Measurements from ENCODE around the gene PARG.
"Not testable (repeated sequence)": the region's sequence is repeated elsewhere in the genome, so short reads cannot be mapped to it uniquely, and the experiment has no call there.

Gene PARG

GRCh38 chr10:49817845-49818244, 124.0 kb downstream of the PARG start:
- Histone ChIP-seq H3K27me3 (ENCODE audit: control insufficient read depth, insufficient read depth, low read length) (no peaks in the 10 kb centered on the region), H3K4me3 (ENCODE audit: low read length) (no peak overlapping the region), H3K4me2 (ENCODE audit: low read length) (no peak overlapping the region), H3K4me1 (ENCODE audit: control insufficient read depth, insufficient read depth, low read length) (no peaks in the 10 kb centered on the region), H3K9ac (ENCODE audit: low read depth, low read length) (no peak overlapping the region), H3K9me3 (replicated peaks; ENCODE audit: low read length) (no peaks in the 10 kb centered on the region), H3K36me3 (ENCODE audit: insufficient read depth, low read length) (peaks cover 18% of the 10 kb centered on the region)

GRCh38 chr10:49803988-49804387, 137.8 kb downstream of the PARG start:
- Histone ChIP-seq H3K4me2 (ENCODE audit: low read length) (no peak overlapping the region), H3K4me3 (ENCODE audit: low read length) (no peak overlapping the region), H3K9me3 (replicated peaks; ENCODE audit: low read length) (no peaks in the 10 kb centered on the region), H3K36me3 (ENCODE audit: insufficient read depth, low read length) (no peaks in the 10 kb centered on the region), H3K4me1 (ENCODE audit: control insufficient read depth, insufficient read depth, low read length) (no peaks in the 10 kb centered on the region), H3K27me3 (ENCODE audit: control insufficient read depth, insufficient read depth, low read length) (no peaks in the 10 kb centered on the region), H3K9ac (ENCODE audit: low read depth, low read length) (no peak overlapping the region)

- Histone ChIP-seq H3K9me3 (replicated peaks; ENCODE audit: low read length) (no peaks in the 10 kb centered on the region), H3K9ac (ENCODE audit: low read depth, low read length) (no peak overlapping the region), H3K4me2 (ENCODE audit: low read length) (no peak overlapping the region), H3K4me3 (ENCODE audit: low read length) (no peak overlapping the region), H3K36me3 (ENCODE audit: insufficient read depth, low read length) (no peaks in the 10 kb centered on the region), H3K27me3 (ENCODE audit: control insufficient read depth, insufficient read depth, low read length) (no peaks in the 10 kb centered on the region), H3K4me1 (ENCODE audit: control insufficient read depth, insufficient read depth, low read length) (no peaks in the 10 kb centered on the region)
Observed at GRCh38 chr10:49798275-49798674, 143.6 kb downstream of the PARG start.

GRCh38 chr10:49791100-49791499, 150.7 kb downstream of the PARG start:
- no peaks in the 10 kb centered on the region for H3K9me3 ChIP-seq (replicated peaks; ENCODE audit: low read length)
- H3K4me1 ChIP-seq (ENCODE audit: control insufficient read depth, insufficient read depth, low read length): no peaks in the 10 kb centered on the region

GRCh38 chr10:49784681-49785080, 157.1 kb downstream of the PARG start:
- Histone ChIP-seq H3K4me3 (ENCODE audit: low read length) (no peak overlapping the region), H3K9me3 (replicated peaks; ENCODE audit: low read length) (no peaks in the 10 kb centered on the region), H3K27me3 (ENCODE audit: control insufficient read depth, insufficient read depth, low read length) (peaks cover 4% of the 10 kb centered on the region), H3K4me1 (ENCODE audit: control insufficient read depth, insufficient read depth, low read length) (no peaks in the 10 kb centered on the region), H3K4me2 (ENCODE audit: low read length) (no peak overlapping the region), H3K36me3 (ENCODE audit: insufficient read depth, low read length) (no peaks in the 10 kb centered on the region), H3K9ac (ENCODE audit: low read depth, low read length) (no peak overlapping the region)

More at GRCh38 chr10:49791100-49791499, 150.7 kb downstream of the PARG start:
- no peak overlapping the region for H3K9ac ChIP-seq (ENCODE audit: low read depth, low read length)
- H3K4me2 ChIP-seq (ENCODE audit: low read length): no peak overlapping the region
- no peak overlapping the region for H3K4me3 ChIP-seq (ENCODE audit: low read length)
- H3K27me3 ChIP-seq (ENCODE audit: control insufficient read depth, insufficient read depth, low read length): no peaks in the 10 kb centered on the region
- no peaks in the 10 kb centered on the region for H3K36me3 ChIP-seq (ENCODE audit: insufficient read depth, low read length)

- Histone ChIP-seq H3K27me3 (ENCODE audit: control insufficient read depth, insufficient read depth, low read length) (peaks cover 4% of the 10 kb centered on the region), H3K9me3 (replicated peaks; ENCODE audit: low read length) (no peaks in the 10 kb centered on the region), H3K4me2 (ENCODE audit: low read length) (no peak overlapping the region), H3K4me1 (ENCODE audit: control insufficient read depth, insufficient read depth, low read length) (no peaks in the 10 kb centered on the region), H3K4me3 (ENCODE audit: low read length) (no peak overlapping the region), H3K9ac (ENCODE audit: low read depth, low read length) (no peak overlapping the region), H3K36me3 (ENCODE audit: insufficient read depth, low read length) (no peaks in the 10 kb centered on the region)
Observed at GRCh38 chr10:49783645-49784044, 158.2 kb downstream of the PARG start.

- H3K4me3 ChIP-seq (ENCODE audit: low read length): no peak overlapping the region
- no peaks in the 10 kb centered on the region for H3K4me1 ChIP-seq (ENCODE audit: control insufficient read depth, insufficient read depth, low read length)
- H3K9me3 ChIP-seq (replicated peaks; ENCODE audit: low read length): no peaks in the 10 kb centered on the region
- H3K4me2 ChIP-seq (ENCODE audit: low read length): no peak overlapping the region
- peaks cover 9% of the 10 kb centered on the region for H3K27me3 ChIP-seq (ENCODE audit: control insufficient read depth, insufficient read depth, low read length)
- no peaks in the 10 kb centered on the region for H3K36me3 ChIP-seq (ENCODE audit: insufficient read depth, low read length)
- H3K9ac ChIP-seq (ENCODE audit: low read depth, low read length): no peak overlapping the region
Observed at GRCh38 chr10:49781247-49781646, 160.6 kb downstream of the PARG start.

- H3K27me3 ChIP-seq (ENCODE audit: control insufficient read depth, insufficient read depth, low read length): peaks cover 9% of the 10 kb centered on the region
- H3K4me3 ChIP-seq (ENCODE audit: low read length): no peak overlapping the region
- no peak overlapping the region for H3K4me2 ChIP-seq (ENCODE audit: low read length)
Observed at GRCh38 chr10:49778197-49778596, 163.6 kb downstream of the PARG start.

GRCh38 chr10:49776851-49777250, 165.0 kb downstream of the PARG start:
- Histone ChIP-seq H3K27me3 (ENCODE audit: control insufficient read depth, insufficient read depth, low read length) (peaks cover 20% of the 10 kb centered on the region), H3K9me3 (replicated peaks; ENCODE audit: low read length) (no peaks in the 10 kb centered on the region), H3K4me1 (ENCODE audit: control insufficient read depth, insufficient read depth, low read length) (no peaks in the 10 kb centered on the region), H3K9ac (ENCODE audit: low read depth, low read length) (no peak overlapping the region), H3K4me2 (ENCODE audit: low read length) (no peak overlapping the region), H3K4me3 (ENCODE audit: low read length) (no peak overlapping the region), H3K36me3 (ENCODE audit: insufficient read depth, low read length) (no peaks in the 10 kb centered on the region)

More at GRCh38 chr10:49778197-49778596, 163.6 kb downstream of the PARG start:
- Histone ChIP-seq H3K4me1 (ENCODE audit: control insufficient read depth, insufficient read depth, low read length) (no peaks in the 10 kb centered on the region), H3K36me3 (ENCODE audit: insufficient read depth, low read length) (no peaks in the 10 kb centered on the region), H3K9ac (ENCODE audit: low read depth, low read length) (no peak overlapping the region), H3K9me3 (replicated peaks; ENCODE audit: low read length) (no peaks in the 10 kb centered on the region)

GRCh38 chr10:49775014-49775413, 166.8 kb downstream of the PARG start:
- Histone ChIP-seq H3K27me3 (ENCODE audit: control insufficient read depth, insufficient read depth, low read length) (peaks cover 24% of the 10 kb centered on the region), H3K4me3 (ENCODE audit: low read length) (no peak overlapping the region), H3K9me3 (replicated peaks; ENCODE audit: low read length) (no peaks in the 10 kb centered on the region), H3K4me1 (ENCODE audit: control insufficient read depth, insufficient read depth, low read length) (no peaks in the 10 kb centered on the region), H3K36me3 (ENCODE audit: insufficient read depth, low read length) (no peaks in the 10 kb centered on the region), H3K9ac (ENCODE audit: low read depth, low read length) (no peak overlapping the region), H3K4me2 (ENCODE audit: low read length) (no peak overlapping the region)

GRCh38 chr10:49772944-49773343, 168.9 kb downstream of the PARG start:
- H3K4me1 ChIP-seq (ENCODE audit: control insufficient read depth, insufficient read depth, low read length); H3K36me3 ChIP-seq (ENCODE audit: insufficient read depth, low read length); H3K4me2 ChIP-seq (ENCODE audit: low read length); H3K9me3 ChIP-seq (replicated peaks; ENCODE audit: low read length); H3K9ac ChIP-seq (ENCODE audit: low read depth, low read length); H3K4me3 ChIP-seq (ENCODE audit: low read length): not testable (repeated sequence)
- peaks cover 35% of the 10 kb centered on the region for H3K27me3 ChIP-seq (ENCODE audit: control insufficient read depth, insufficient read depth, low read length)

GRCh38 chr10:49771046-49771445, 170.8 kb downstream of the PARG start:
- not testable (repeated sequence) for H3K36me3 ChIP-seq (ENCODE audit: insufficient read depth, low read length); H3K9ac ChIP-seq (ENCODE audit: low read depth, low read length); H3K4me1 ChIP-seq (ENCODE audit: control insufficient read depth, insufficient read depth, low read length); H3K9me3 ChIP-seq (replicated peaks; ENCODE audit: low read length); H3K4me3 ChIP-seq (ENCODE audit: low read length); H3K4me2 ChIP-seq (ENCODE audit: low read length)
- peaks cover 45% of the 10 kb centered on the region for H3K27me3 ChIP-seq (ENCODE audit: control insufficient read depth, insufficient read depth, low read length)
